Spleen (tissue), 7 donors: ENCODE data around the gene SCUBE1.

Experiments
- POLR2A ChIP-seq, 3 donors: fragments of 450-650 bp; IDR thresholded peaks; one replicate each; pipeline ENCODE4 v1.5.1; 2017; ENCODE audit warnings: antibody characterized with exemption in 3 of 3, mild to moderate bottlenecking in 1 of 3
- POLR2AphosphoS5 ChIP-seq, 3 donors: sonication (generic); formaldehyde crosslinking; IDR thresholded peaks; one replicate each; pipeline ENCODE4 v1.5.1; 2017; ENCODE audit warnings: antibody characterized with exemption in 3 of 3
- TF ChIP-seq, protein P1 (sequence below), 11 experiments: fragments of 200-600 bp in 7 of 11; fragments of 450-650 bp in 4 of 11; sonication (generic) in 4 of 11; IDR thresholded peaks in 8 of 11; conservative IDR thresholded peaks in 3 of 11; 1 replicate in 7 of 11; 2 replicates in 4 of 11; pipeline versions ENCODE4 v1.4.0 to v1.8.0; 2016 to 2021; ENCODE audit warnings: antibody characterized with exemption in 11 of 11, inconsistent platforms in 4 of 11, mild to moderate bottlenecking in 1 of 11
- donor health status: DM: no; HTN: no; CAD: no; lungs with moderate emphysema.
- donor health status: DM: no; HTN: no; CAD: no.
- donor health status: DM: no; HTN: no; CAD: no.

DNA sequence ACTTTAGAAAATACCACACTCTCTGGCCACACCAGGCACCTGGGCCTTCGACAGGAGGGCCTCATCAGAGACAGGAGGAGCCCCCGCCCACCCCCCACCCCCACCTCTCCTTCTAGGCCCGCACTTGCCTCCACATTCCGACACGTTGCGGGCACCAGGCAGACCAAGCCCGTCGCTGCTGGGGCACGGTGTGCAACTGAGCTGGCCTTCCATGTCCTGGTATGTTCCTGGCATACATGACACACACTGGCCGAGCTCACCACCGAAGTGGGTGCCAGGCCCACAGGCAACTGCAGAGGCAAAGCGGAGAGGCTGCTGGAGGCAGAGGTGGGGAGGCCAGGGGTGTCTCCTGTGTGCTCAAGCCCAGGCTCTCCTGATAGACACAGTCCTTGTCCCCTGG is 129.2 kb downstream of the SCUBE1 start:
- TF ChIP-seq, protein P1, sequence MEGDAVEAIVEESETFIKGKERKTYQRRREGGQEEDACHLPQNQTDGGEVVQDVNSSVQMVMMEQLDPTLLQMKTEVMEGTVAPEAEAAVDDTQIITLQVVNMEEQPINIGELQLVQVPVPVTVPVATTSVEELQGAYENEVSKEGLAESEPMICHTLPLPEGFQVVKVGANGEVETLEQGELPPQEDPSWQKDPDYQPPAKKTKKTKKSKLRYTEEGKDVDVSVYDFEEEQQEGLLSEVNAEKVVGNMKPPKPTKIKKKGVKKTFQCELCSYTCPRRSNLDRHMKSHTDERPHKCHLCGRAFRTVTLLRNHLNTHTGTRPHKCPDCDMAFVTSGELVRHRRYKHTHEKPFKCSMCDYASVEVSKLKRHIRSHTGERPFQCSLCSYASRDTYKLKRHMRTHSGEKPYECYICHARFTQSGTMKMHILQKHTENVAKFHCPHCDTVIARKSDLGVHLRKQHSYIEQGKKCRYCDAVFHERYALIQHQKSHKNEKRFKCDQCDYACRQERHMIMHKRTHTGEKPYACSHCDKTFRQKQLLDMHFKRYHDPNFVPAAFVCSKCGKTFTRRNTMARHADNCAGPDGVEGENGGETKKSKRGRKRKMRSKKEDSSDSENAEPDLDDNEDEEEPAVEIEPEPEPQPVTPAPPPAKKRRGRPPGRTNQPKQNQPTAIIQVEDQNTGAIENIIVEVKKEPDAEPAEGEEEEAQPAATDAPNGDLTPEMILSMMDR (IDR thresholded peaks at IDR 0.05 in 8 of 11, conservative IDR thresholded peaks at IDR 0.05 in 3 of 11), result no peak
- no peak for TF ChIP-seq POLR2AphosphoS5 (IDR thresholded peaks at IDR 0.05)
- no peak for TF ChIP-seq POLR2A (IDR thresholded peaks at IDR 0.05)
